Measurements from ENCODE around the gene CCDC9B. TPM values are rescaled to one million over a fixed set of nuclear protein-coding genes. Genes with fewer than 3 reads are reported as not detected.

Gene CCDC9B
- total and polyA plus RNA-seq, 2 of the 4 experiments (the other 2 are of a cell fraction): 19.7 to 30.9 TPM

DNA sequence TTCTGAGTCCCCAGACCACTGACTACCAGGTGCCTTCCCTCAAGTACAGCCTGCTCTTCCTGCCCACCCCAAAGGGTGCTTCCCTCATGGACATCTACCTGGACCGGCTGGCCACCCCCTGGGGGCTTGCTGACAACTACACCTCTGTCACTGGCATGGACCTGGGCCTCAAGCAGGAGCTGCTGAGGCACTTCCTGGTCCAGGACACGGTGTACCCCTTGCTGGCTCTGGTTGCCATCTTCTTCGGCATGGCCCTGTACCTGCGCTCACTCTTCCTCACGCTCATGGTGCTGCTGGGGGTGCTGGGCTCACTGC, 26.6 kb upstream of the CCDC9B start:
- Histone ChIP-seq H3K4ac (ENCODE audit: low read depth, low read length) (no peak overlapping the region), H2AK9ac (replicated peaks; ENCODE audit: low read depth, low read length, poor library complexity) (no peak overlapping the region), H3K27me3 (ENCODE audit: control insufficient read depth, insufficient read depth, low read length) (peaks cover 8% of the 10 kb centered on the region), H3K36me3 (ENCODE audit: control insufficient read depth, insufficient read depth, low read length) (no peaks in the 10 kb centered on the region), H3K9me1 (ENCODE audit: insufficient read depth, low read length) (0 out of 2 replicates have a peak, but pooled peaks cover 3% of the 10 kb centered on the region), H3K4me2 (ENCODE audit: low read depth, low read length) (no peak overlapping the region), H2BK120ac (ENCODE audit: low read depth, low read length) (no peak overlapping the region), H3K9me3 (ENCODE audit: control insufficient read depth, insufficient read depth, low read length) (no peaks in the 10 kb centered on the region), H3K4me1 (ENCODE audit: control insufficient read depth, insufficient read depth, low read length) (peaks cover 2% of the 10 kb centered on the region; the same call in 1 of the 2 replicates), H4K5ac (ENCODE audit: low read depth, low read length) (no peak overlapping the region), H4K8ac (ENCODE audit: low read depth in 2 of 2, low read length in 2 of 2) (no peak overlapping the region), H3K14ac (replicated peaks; ENCODE audit: low read depth, low read length) (no peak overlapping the region), H2BK20ac (ENCODE audit: low read depth, low read length) (no peak overlapping the region), H3K4me3 (ENCODE audit: insufficient read depth, low read depth, low read length) (no peak overlapping the region), H2AFZ (replicated peaks; ENCODE audit: low read length, poor library complexity) (peak overlapping the region; percentile 98), H3K9ac (ENCODE audit: low read depth, low read length) (no peak overlapping the region), H2AK5ac (ENCODE audit: low read depth, low read length) (peak overlapping the region; percentile 43; the same call in 1 of the 2 replicates), H3K56ac (ENCODE audit: extremely low read depth, insufficient read depth, low read length) (no peak overlapping the region), H4K91ac (ENCODE audit: insufficient read depth, low read depth, low read length) (no peak overlapping the region), H3K18ac (ENCODE audit: low read depth, low read length) (no peak overlapping the region), H3K27ac (ENCODE audit: insufficient read depth, low read length) (no peak overlapping the region), H2BK5ac (ENCODE audit: low read depth, low read length, poor library complexity, severe bottlenecking) (no peak overlapping the region), H3K79me1 (ENCODE audit: low read depth in 1 of 2, low read length in 2 of 2) (no peaks in the 10 kb centered on the region), H4K20me1 (ENCODE audit: insufficient read depth, low read length) (no peaks in the 10 kb centered on the region), H3K23ac (ENCODE audit: low read depth, low read length) (no peak overlapping the region), H2BK15ac (ENCODE audit: low read depth, low read length) (no peak overlapping the region)
- CTCF ChIA-PET: no interaction called here
- WGBS, 2 experiments (ENCODE audit: extremely low coverage in 2 of 2, insufficient read length in 1 of 2): 76% methylated on average over 2 of the region's 5 CpGs; no CpG with 5 or more reads in 1 of the 2 experiments
- in situ Hi-C loops (cut with MboI; ENCODE audit: low sequenced_read_pairs): no loop called here
- TF ChIP-seq MAFK (IDR thresholded peaks at IDR 0.05; ENCODE audit: low read depth, low read length) (no peak), RAD21 (IDR thresholded peaks at IDR 0.05; ENCODE audit: low read length) (no peak), SMC3 (IDR thresholded peaks at IDR 0.05; ENCODE audit: low read depth, low read length) (no peak), FOS (IDR thresholded peaks at IDR 0.05; ENCODE audit: low read depth, low read length) (no peak), BHLHE40 (IDR thresholded peaks at IDR 0.05; ENCODE audit: low read depth, low read length) (no peak), RCOR1 (IDR thresholded peaks at IDR 0.05; ENCODE audit: insufficient replicate concordance, low read length) (no peak), MXI1 (IDR thresholded peaks at IDR 0.05; ENCODE audit: borderline replicate concordance, low read depth, low read length) (no peak), NFE2L2 (IDR thresholded peaks at IDR 0.05; ENCODE audit: low read depth, low read length) (no peak), POLR2A (IDR thresholded peaks at IDR 0.05; ENCODE audit: low read depth, low read length) (no peak), CEBPB (IDR thresholded peaks at IDR 0.05; ENCODE audit: low read depth, low read length) (no peak), MAZ (IDR thresholded peaks at IDR 0.05; ENCODE audit: borderline replicate concordance, low read depth, low read length) (no peak), RFX5 (IDR thresholded peaks at IDR 0.05; ENCODE audit: low read depth, low read length) (no peak), CHD1 (IDR thresholded peaks at IDR 0.05; ENCODE audit: low read depth, low read length) (no peak)
- TF ChIP-seq, protein P1, sequence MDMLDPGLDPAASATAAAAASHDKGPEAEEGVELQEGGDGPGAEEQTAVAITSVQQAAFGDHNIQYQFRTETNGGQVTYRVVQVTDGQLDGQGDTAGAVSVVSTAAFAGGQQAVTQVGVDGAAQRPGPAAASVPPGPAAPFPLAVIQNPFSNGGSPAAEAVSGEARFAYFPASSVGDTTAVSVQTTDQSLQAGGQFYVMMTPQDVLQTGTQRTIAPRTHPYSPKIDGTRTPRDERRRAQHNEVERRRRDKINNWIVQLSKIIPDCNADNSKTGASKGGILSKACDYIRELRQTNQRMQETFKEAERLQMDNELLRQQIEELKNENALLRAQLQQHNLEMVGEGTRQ (IDR thresholded peaks at IDR 0.05; ENCODE audit: low read depth, low read length): no peak
- TF ChIP-seq, protein P2, sequence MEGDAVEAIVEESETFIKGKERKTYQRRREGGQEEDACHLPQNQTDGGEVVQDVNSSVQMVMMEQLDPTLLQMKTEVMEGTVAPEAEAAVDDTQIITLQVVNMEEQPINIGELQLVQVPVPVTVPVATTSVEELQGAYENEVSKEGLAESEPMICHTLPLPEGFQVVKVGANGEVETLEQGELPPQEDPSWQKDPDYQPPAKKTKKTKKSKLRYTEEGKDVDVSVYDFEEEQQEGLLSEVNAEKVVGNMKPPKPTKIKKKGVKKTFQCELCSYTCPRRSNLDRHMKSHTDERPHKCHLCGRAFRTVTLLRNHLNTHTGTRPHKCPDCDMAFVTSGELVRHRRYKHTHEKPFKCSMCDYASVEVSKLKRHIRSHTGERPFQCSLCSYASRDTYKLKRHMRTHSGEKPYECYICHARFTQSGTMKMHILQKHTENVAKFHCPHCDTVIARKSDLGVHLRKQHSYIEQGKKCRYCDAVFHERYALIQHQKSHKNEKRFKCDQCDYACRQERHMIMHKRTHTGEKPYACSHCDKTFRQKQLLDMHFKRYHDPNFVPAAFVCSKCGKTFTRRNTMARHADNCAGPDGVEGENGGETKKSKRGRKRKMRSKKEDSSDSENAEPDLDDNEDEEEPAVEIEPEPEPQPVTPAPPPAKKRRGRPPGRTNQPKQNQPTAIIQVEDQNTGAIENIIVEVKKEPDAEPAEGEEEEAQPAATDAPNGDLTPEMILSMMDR (conservative IDR thresholded peaks at IDR 0.05; ENCODE audit: low read depth, low read length): no peak
- TF ChIP-seq, protein P3, sequence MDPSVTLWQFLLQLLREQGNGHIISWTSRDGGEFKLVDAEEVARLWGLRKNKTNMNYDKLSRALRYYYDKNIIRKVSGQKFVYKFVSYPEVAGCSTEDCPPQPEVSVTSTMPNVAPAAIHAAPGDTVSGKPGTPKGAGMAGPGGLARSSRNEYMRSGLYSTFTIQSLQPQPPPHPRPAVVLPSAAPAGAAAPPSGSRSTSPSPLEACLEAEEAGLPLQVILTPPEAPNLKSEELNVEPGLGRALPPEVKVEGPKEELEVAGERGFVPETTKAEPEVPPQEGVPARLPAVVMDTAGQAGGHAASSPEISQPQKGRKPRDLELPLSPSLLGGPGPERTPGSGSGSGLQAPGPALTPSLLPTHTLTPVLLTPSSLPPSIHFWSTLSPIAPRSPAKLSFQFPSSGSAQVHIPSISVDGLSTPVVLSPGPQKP (IDR thresholded peaks at IDR 0.05; ENCODE audit: borderline replicate concordance, low read depth, low read length): no peak
- POLR2A ChIA-PET (ENCODE audit: unreplicated experiment): no interaction called here
- intact Hi-C loops (cut with micrococcal nuclease): no loop called here
- dilution Hi-C loops (cut with HindIII; ENCODE audit: low sequenced_read_pairs, unreplicated experiment): no loop called here
- no TSS peak for BruUV-seq (replicated peaks)
- ATAC-seq (ENCODE audit: low read depth): no peak
- DNase-seq: no peak

Measured in IMR-90 (cell line).